GM23338 (cell line): ENCODE measurements around the gene PUS3. TPM values are rescaled to one million over a fixed set of nuclear protein-coding genes. Genes with fewer than 3 reads are reported as not detected.

ENCODE experiments used
- ATAC-seq: fragments of 200-7000 bp; cut with Tn5 transposase; 3 replicates; pipeline ENCODE4 v1.9.1; 2020
- DNase-seq: peaks from one replicate; pipeline ENCODE4 v3.0.0-alpha.2; 2015; ENCODE audit warnings: low spot score
- H2AFZ ChIP-seq: fragments of 200-600 bp; sonication (generic); 2 replicates; pipeline ENCODE4 v1.8.0; 2016; ENCODE audit warnings: antibody characterized with exemption, mild to moderate bottlenecking, moderate library complexity
- H3F3A ChIP-seq: fragments of 200-600 bp; sonication (generic); replicated peaks from 2 replicates; pipeline ENCODE4 v1.8.0; 2017; ENCODE audit warnings: antibody characterized with exemption, mixed run types, low read depth
- H3K27ac ChIP-seq: fragments of 200-600 bp; sonication (generic); 2 replicates; pipeline ENCODE4 v1.6.1; 2016; ENCODE audit warnings: low read depth
- H3K27me3 ChIP-seq: fragments of 200-600 bp; sonication (generic); 2 replicates; pipeline ENCODE4 v1.8.0; 2016; ENCODE audit warnings: mild to moderate bottlenecking, mixed run types, moderate library complexity; ENCODE audit not compliant: insufficient read depth
- H3K36me3 ChIP-seq: fragments of 200-600 bp; sonication (generic); 2 replicates; pipeline ENCODE4 v1.8.0; 2016; ENCODE audit warnings: mild to moderate bottlenecking; ENCODE audit not compliant: insufficient read depth
- H3K4me1 ChIP-seq: fragments of 200-600 bp; sonication (generic); 2 replicates; pipeline ENCODE4 v1.8.0; 2016; ENCODE audit warnings: mild to moderate bottlenecking, moderate library complexity; ENCODE audit not compliant: insufficient read depth
- H3K4me2 ChIP-seq: fragments of 200-600 bp; sonication (generic); 2 replicates; pipeline ENCODE4 v1.7.1; 2017; ENCODE audit warnings: mixed run types
- H3K4me3 ChIP-seq: fragments of 200-600 bp; sonication (generic); 2 replicates; pipeline ENCODE4 v1.6.1; 2016; ENCODE audit warnings: mixed run types
- H3K79me2 ChIP-seq: fragments of 200-600 bp; sonication (generic); replicated peaks from 2 replicates; pipeline ENCODE4 v1.8.0; 2017; ENCODE audit warnings: mild to moderate bottlenecking; ENCODE audit not compliant: insufficient read depth
- H3K9me2 ChIP-seq: fragments of 200-600 bp; sonication (generic); 2 replicates; pipeline ENCODE4 v1.8.0; 2017; ENCODE audit not compliant: insufficient read depth
- H4K20me1 ChIP-seq: fragments of 200-600 bp; sonication (generic); replicated peaks from 2 replicates; pipeline ENCODE4 v1.8.0; 2017; ENCODE audit warnings: mild to moderate bottlenecking; ENCODE audit not compliant: insufficient read depth
- H3K27ac Mint-ChIP-seq: 2 replicates; pipeline ENCODE4 v1.8.0; 2020; ENCODE audit warnings: inconsistent platforms, mild to moderate bottlenecking, moderate library complexity, mixed read lengths
- H3K27me3 Mint-ChIP-seq: 3 replicates; pipeline ENCODE4 v1.8.0; 2022; ENCODE audit warnings: low read depth, mild to moderate bottlenecking, moderate library complexity, mixed read lengths, inconsistent platforms; ENCODE audit not compliant: insufficient read depth, poor library complexity
- H3K36me3 Mint-ChIP-seq: 3 replicates; pipeline ENCODE4 v1.8.0; 2021; ENCODE audit warnings: low read depth, mild to moderate bottlenecking, inconsistent platforms, moderate library complexity, mixed read lengths
- H3K4me1 Mint-ChIP-seq: 3 replicates; pipeline ENCODE4 v1.8.0; 2020; ENCODE audit warnings: mild to moderate bottlenecking, inconsistent platforms, mixed read lengths
- H3K4me3 Mint-ChIP-seq: 3 replicates; pipeline ENCODE4 v1.8.0; 2021; ENCODE audit warnings: moderate library complexity, mild to moderate bottlenecking, inconsistent platforms, mixed read lengths
- H3K9me3 Mint-ChIP-seq: 3 replicates; pipeline ENCODE4 v1.8.0; 2020; ENCODE audit warnings: moderate library complexity, mild to moderate bottlenecking, inconsistent platforms, mixed read lengths
- CREB1 ChIP-seq: fragments of 250-450 bp; sonication (Bioruptor Pico); IDR thresholded peaks from 2 replicates; pipeline ENCODE4 v1.5.0; 2020; ENCODE audit warnings: low read depth, mild to moderate bottlenecking, moderate library complexity
- EZH2 ChIP-seq: fragments of 200-600 bp; sonication (generic); IDR thresholded peaks from one replicate; pipeline ENCODE4 v1.8.0; 2017; ENCODE audit warnings: antibody characterized with exemption, mild to moderate bottlenecking, low read depth; ENCODE audit not compliant: unreplicated experiment
- EZH2phosphoT487 ChIP-seq: fragments of 200-600 bp; sonication (generic); IDR thresholded peaks from one replicate; pipeline ENCODE4 v1.8.1; 2018; ENCODE audit warnings: antibody characterized with exemption; ENCODE audit not compliant: unreplicated experiment
- POLR2AphosphoS5 ChIP-seq: IDR thresholded peaks from 2 replicates; pipeline ENCODE4 v1.6.1; 2016; ENCODE audit warnings: antibody characterized with exemption, low read depth
- STAT1 ChIP-seq: IDR thresholded peaks from one replicate; pipeline ENCODE4 v1.6.1; 2016; ENCODE audit warnings: antibody characterized with exemption; ENCODE audit not compliant: unreplicated experiment
- ZNF114 ChIP-seq: fragments of 250-450 bp; sonication (Bioruptor Pico); IDR thresholded peaks from 2 replicates; pipeline ENCODE4 v1.5.0; 2020; ENCODE audit warnings: mild to moderate bottlenecking, moderate library complexity
- ZNF331 ChIP-seq: fragments of 250-450 bp; sonication (Bioruptor Pico); IDR thresholded peaks from 2 replicates; pipeline ENCODE4 v1.5.0; 2020; ENCODE audit warnings: low read depth, mild to moderate bottlenecking, moderate library complexity
- polyA plus RNA-seq: library from polyadenylated mRNA; unstranded; fragments of >200 nt; fragmentation: Nextera tagmentation; extraction: Ambion mirVana; gene quantifications from 2 replicates; pipeline ENCODE4 v1.2.1, GENCODE V29; 2016
- total RNA-seq: library from RNA; depleted of rRNA; stranded (reverse); fragments of >200 nt; shearing (Covaris generic); gene quantifications from 2 replicates; pipeline ENCODE4 v1.2.3, GENCODE V29; 2014
- TF ChIP-seq, protein P1 (sequence below), 2 experiments: fragments of 200-600 bp in 1 of 2; sonication (generic) in 1 of 2; conservative IDR thresholded peaks; 2 replicates each; pipeline versions ENCODE4 v1.5.1 to v1.6.1; 2016 to 2017; ENCODE audit warnings: antibody characterized with exemption in 2 of 2, low read depth in 2 of 2, mild to moderate bottlenecking in 2 of 2, moderate library complexity in 1 of 2
- TF ChIP-seq, protein P2 (sequence below): IDR thresholded peaks from one replicate; pipeline ENCODE4 v1.6.1; 2018; ENCODE audit warnings: antibody characterized with exemption; ENCODE audit not compliant: unreplicated experiment
- TF ChIP-seq, protein P3 (sequence below): IDR thresholded peaks from 2 replicates; pipeline ENCODE4 v1.6.1; 2016; ENCODE audit warnings: antibody characterized with exemption

The PUS3 gene
- total and polyA plus RNA-seq, 2 experiments from 2014 or later, result 15.8 to 24.1 TPM

DNA sequence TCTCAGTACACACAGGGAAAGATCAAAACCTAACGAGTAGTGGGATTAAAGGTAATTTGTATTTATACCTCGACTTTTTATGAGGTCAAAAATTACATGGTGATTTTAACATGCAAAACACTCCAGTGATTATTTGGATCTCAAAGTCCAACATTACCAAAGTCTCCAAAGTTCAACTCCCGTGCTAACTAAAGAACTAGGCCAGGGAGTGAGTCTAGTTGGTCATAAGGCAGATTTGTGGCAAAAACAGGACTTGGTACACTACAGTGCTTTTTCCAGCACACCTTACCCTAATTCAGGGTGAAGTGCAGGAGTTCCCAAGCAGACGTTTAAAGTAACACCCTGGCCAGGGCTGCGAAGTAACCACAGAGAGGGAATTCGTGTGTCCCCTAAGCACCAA lies 1.1 kb downstream of the PUS3 start (continued):
- TF ChIP-seq EZH2 (no peak), CREB1 (CRISPR knock-in tag) (no peak), ZNF114 (CRISPR knock-in tag) (no peak), STAT1 (no peak), EZH2phosphoT487 (no peak)

DNA sequence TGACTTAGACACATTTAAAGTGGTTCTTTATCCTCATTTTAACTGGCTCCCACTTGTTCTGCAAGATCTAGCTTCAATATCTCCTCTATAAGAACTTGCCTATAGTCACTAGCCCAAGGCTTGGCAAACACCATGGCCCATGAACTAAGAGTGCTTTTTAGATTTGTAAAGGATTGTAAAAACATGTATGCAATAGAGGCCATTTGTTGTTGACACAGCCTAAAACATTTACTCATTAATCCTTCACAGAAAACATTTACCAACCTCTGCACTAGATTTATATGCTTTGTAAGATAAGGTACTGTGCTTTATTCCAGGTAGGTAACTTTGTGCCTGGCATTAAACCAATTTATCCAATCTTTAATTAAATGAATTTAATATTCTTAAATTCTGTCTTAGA lies 10.0 kb downstream of the PUS3 start:
- Histone ChIP-seq H4K20me1 (peaks cover 20% of the 10 kb centered on the region), H3F3A (peaks cover 2% of the 10 kb centered on the region; the same call in 1 of the 2 replicates), H3K9me2 (no peaks in the 10 kb centered on the region), H3K4me1 (no peaks in the 10 kb centered on the region; the same call in 1 of the 2 replicates), H3K4me3 (no peak overlapping the region), H3K79me2 (peaks cover 89% of the 10 kb centered on the region), H3K27ac (no peak overlapping the region), H3K4me2 (no peak overlapping the region), H3K27me3 (no peaks in the 10 kb centered on the region), H2AFZ (no peak overlapping the region), H3K36me3 (peaks cover 32% of the 10 kb centered on the region; the same call in 1 of the 2 replicates)
- Mint-ChIP-seq H3K27ac (no peak overlapping the region), H3K4me3 (no peak overlapping the region), H3K27me3 (peaks cover 2% of the 10 kb centered on the region), H3K4me1 (peaks cover 7% of the 10 kb centered on the region; the same call in 1 of the 3 replicates), H3K9me3 (no peaks in the 10 kb centered on the region), H3K36me3 (peaks cover 29% of the 10 kb centered on the region; the same call in 2 of the 3 replicates)
- ATAC-seq (no peak), DNase-seq (no peak)
- TF ChIP-seq POLR2AphosphoS5 (no peak), CREB1 (CRISPR knock-in tag) (no peak), EZH2phosphoT487 (no peak), EZH2 (no peak), ZNF114 (CRISPR knock-in tag) (no peak), ZNF331 (CRISPR knock-in tag) (no peak)
- TF ChIP-seq, protein P1, sequence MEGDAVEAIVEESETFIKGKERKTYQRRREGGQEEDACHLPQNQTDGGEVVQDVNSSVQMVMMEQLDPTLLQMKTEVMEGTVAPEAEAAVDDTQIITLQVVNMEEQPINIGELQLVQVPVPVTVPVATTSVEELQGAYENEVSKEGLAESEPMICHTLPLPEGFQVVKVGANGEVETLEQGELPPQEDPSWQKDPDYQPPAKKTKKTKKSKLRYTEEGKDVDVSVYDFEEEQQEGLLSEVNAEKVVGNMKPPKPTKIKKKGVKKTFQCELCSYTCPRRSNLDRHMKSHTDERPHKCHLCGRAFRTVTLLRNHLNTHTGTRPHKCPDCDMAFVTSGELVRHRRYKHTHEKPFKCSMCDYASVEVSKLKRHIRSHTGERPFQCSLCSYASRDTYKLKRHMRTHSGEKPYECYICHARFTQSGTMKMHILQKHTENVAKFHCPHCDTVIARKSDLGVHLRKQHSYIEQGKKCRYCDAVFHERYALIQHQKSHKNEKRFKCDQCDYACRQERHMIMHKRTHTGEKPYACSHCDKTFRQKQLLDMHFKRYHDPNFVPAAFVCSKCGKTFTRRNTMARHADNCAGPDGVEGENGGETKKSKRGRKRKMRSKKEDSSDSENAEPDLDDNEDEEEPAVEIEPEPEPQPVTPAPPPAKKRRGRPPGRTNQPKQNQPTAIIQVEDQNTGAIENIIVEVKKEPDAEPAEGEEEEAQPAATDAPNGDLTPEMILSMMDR (conservative IDR thresholded peaks at IDR 0.05; ENCODE audit: low read depth in 2 of 2), result no peak
- TF ChIP-seq, protein P2, sequence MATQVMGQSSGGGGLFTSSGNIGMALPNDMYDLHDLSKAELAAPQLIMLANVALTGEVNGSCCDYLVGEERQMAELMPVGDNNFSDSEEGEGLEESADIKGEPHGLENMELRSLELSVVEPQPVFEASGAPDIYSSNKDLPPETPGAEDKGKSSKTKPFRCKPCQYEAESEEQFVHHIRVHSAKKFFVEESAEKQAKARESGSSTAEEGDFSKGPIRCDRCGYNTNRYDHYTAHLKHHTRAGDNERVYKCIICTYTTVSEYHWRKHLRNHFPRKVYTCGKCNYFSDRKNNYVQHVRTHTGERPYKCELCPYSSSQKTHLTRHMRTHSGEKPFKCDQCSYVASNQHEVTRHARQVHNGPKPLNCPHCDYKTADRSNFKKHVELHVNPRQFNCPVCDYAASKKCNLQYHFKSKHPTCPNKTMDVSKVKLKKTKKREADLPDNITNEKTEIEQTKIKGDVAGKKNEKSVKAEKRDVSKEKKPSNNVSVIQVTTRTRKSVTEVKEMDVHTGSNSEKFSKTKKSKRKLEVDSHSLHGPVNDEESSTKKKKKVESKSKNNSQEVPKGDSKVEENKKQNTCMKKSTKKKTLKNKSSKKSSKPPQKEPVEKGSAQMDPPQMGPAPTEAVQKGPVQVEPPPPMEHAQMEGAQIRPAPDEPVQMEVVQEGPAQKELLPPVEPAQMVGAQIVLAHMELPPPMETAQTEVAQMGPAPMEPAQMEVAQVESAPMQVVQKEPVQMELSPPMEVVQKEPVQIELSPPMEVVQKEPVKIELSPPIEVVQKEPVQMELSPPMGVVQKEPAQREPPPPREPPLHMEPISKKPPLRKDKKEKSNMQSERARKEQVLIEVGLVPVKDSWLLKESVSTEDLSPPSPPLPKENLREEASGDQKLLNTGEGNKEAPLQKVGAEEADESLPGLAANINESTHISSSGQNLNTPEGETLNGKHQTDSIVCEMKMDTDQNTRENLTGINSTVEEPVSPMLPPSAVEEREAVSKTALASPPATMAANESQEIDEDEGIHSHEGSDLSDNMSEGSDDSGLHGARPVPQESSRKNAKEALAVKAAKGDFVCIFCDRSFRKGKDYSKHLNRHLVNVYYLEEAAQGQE, result no peak
- TF ChIP-seq, protein P3, sequence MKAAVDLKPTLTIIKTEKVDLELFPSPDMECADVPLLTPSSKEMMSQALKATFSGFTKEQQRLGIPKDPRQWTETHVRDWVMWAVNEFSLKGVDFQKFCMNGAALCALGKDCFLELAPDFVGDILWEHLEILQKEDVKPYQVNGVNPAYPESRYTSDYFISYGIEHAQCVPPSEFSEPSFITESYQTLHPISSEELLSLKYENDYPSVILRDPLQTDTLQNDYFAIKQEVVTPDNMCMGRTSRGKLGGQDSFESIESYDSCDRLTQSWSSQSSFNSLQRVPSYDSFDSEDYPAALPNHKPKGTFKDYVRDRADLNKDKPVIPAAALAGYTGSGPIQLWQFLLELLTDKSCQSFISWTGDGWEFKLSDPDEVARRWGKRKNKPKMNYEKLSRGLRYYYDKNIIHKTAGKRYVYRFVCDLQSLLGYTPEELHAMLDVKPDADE, result no peak
